C1 segment of cervical spinal cord (tissue), 14 donors: ENCODE data around the gene CTDNEP1.
A peak's percentile ranks its signal among the peaks of the same experiment; 100 is the strongest.
"Not testable (repeated sequence)": the region's sequence is repeated elsewhere in the genome, so short reads cannot be mapped to it uniquely, and the experiment has no call there.

Experiments used
- DNase-seq, 14 donors: peaks; one replicate each; lab custom pipeline; 2025; lab: John Stamatoyannopoulos, UW

The CTDNEP1 gene

GRCh38 chr17:7248796-7249195, 2.7 kb downstream of the CTDNEP1 start:
- DNase-seq = no peak

- DNase-seq = no peak
Observed at GRCh38 chr17:7246779-7247178, 4.8 kb downstream of the CTDNEP1 start.

GRCh38 chr17:7243838-7244237, 7.7 kb downstream of the CTDNEP1 start:
- not testable (repeated sequence) for DNase-seq

- no peak for DNase-seq
Observed at GRCh38 chr17:7243453-7243729, 8.1 kb downstream of the CTDNEP1 start.

GRCh38 chr17:7242717-7243452, 8.6 kb downstream of the CTDNEP1 start:
- DNase-seq = peak; percentile 62 to 96 (median 93)

GRCh38 chr17:7241783-7242716, 9.5 kb downstream of the CTDNEP1 start, which contains the start of gene GABARAP:
Gene GABARAP (minus strand): TSS chr17:7242449. CDS start chr17:7242330, 119 bp downstream.
- DNase-seq = peak; percentile 76 to 96 (median 92)

- DNase-seq = no peak
Observed at GRCh38 chr17:7241090-7241733, 10.3 kb downstream of the CTDNEP1 start.

- DNase-seq = peak in 1 of 14 donors; percentile 34
Observed at GRCh38 chr17:7240375-7240774, 11.2 kb downstream of the CTDNEP1 start.

GRCh38 chr17:7239091-7240027, 12.2 kb downstream of the CTDNEP1 start, which contains the start of gene PHF23:
Gene PHF23 (minus strand): TSS chr17:7239457. CDS start chr17:7239279, 178 bp downstream.
- peak; percentile 96 to 100 (median 99) for DNase-seq

GRCh38 chr17:7238420-7239090, 13.0 kb downstream of the CTDNEP1 start:
- DNase-seq = peak in 3 of 14 donors; percentile 41 to 76 (median 66)

- peak in 13 of 14 donors; percentile 16 to 76 (median 45) for DNase-seq
Observed at GRCh38 chr17:7237761-7238419, 13.6 kb downstream of the CTDNEP1 start.

GRCh38 chr17:7237266-7237760, 14.2 kb downstream of the CTDNEP1 start:
- DNase-seq = no peak

- DNase-seq = no peak
Observed at GRCh38 chr17:7236808-7237207, 14.7 kb downstream of the CTDNEP1 start.

- DNase-seq = no peak
Observed at GRCh38 chr17:7235693-7236665, 15.6 kb downstream of the CTDNEP1 start.

- DNase-seq = peak; percentile 72 to 96 (median 93)
Observed at GRCh38 chr17:7234083-7234951, 17.2 kb downstream of the CTDNEP1 start, which contains the start of gene DVL2. Gene DVL2 (minus strand): TSS chr17:7234517. CDS start chr17:7234262, 255 bp downstream.

GRCh38 chr17:7233701-7234082, 17.8 kb downstream of the CTDNEP1 start:
- no peak for DNase-seq

- no peak for DNase-seq
Observed at GRCh38 chr17:7232114-7232513, 19.4 kb downstream of the CTDNEP1 start.
